ELR (cell line): ENCODE results near the gene TCFL5.

Source experiments
- DNase-seq: peaks from one replicate; pipeline ENCODE4 v3.0.0-alpha.2; 2015; ENCODE audit warnings: low read depth

TCFL5 gene

DNA sequence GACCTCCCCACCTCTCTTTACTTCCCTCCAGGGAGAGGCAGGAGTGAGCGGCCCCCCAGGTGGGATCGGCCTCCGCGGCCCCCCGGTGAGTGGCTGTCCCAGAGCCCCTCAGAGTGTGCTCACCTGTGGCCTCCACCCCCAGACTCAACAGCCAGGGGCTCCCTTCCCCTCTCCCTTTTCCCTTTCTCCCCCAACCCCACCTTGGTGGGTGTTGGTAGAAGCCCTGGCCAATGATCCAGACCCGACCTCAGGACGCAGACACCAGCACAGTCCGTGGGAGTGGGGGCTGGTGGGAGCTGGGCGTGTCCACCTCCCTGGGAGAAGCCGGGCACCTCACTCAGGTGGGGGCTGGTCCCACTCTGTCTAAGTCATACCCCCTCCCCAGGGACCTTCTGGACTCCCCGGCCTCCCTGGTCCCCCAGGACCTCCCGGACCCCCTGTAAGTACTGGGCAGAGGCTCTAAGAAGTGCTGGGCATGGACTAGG is 39.9 kb downstream of the TCFL5 start:
- no peak for DNase-seq

- DNase-seq, result no peak
Observed at GRCh38 chr20:62820962-62821725, 40.5 kb downstream of the TCFL5 start.

DNA sequence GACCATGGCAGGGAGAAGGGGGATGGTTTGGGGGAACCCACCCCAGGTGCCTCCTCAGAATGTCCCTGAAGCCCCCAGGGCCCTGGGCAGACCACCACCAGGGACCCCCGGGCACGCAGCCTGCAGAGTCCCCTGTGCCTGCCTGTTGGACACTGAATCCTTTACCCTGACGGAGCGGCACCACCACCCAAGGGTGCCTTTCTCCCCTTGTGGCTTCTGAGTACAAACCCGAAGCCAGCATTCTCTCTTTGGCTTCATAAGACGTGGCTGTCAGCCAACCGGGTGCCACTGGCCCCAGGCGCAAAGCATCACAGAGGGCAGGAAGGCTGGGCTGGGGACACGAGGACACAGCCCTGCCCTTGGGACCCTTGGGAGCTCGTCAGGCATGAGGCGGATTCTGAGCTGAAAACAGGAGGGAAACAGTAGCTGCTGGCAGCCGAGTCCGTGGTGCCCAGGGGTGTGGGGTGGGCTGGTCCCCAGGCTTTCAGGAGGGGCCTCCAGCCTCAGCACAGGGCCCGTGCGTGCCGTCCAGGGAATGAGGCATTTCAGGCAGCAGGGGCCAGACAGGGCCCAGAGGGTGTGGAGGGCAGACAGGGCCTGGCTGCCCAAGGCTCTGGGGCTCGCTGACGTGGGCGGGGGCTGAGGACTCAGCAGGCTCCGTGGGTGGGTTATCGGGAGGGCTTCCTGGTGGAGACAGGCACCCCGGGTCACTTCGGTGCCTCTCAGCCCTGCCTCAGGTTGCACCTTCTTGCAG is 41.2 kb downstream of the TCFL5 start:
- DNase-seq, result no peak

GRCh38 chr20:62819494-62820174 is 42.0 kb downstream of the TCFL5 start:
- peak; percentile 85 for DNase-seq

GRCh38 chr20:62818592-62819493 is 42.8 kb downstream of the TCFL5 start:
- peak; percentile 46 for DNase-seq

DNA sequence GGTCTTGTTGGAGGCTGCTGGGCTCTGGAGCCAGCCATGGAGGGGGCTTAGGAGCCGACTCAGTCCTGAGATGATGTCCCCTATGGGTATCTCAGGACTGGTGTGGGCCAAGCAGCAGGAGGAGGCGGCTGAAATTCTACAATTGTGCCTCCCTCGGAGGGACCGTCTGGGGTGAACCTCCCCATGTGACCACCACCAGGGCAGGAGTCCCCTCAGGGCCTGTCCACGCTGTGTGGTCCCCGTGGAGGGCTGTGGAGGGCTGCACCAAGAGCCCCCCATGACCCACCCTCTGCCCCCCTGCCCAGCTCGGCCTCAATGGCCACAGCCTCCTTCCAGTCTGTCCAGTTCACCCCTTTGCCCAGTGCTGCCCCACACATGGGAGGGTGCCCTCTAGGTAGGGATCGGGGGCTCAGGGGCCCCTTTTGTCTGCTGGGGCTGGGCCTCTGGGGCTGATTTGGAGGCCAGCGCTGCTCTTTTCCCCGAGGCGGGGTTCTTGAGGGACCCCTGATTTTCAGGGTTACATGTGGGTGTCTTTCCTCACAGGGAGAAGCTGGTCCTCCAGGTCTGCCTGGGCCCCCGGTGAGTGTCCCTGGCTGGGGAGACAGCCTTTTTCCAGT is 43.5 kb downstream of the TCFL5 start:
- DNase-seq, result no peak

DNA sequence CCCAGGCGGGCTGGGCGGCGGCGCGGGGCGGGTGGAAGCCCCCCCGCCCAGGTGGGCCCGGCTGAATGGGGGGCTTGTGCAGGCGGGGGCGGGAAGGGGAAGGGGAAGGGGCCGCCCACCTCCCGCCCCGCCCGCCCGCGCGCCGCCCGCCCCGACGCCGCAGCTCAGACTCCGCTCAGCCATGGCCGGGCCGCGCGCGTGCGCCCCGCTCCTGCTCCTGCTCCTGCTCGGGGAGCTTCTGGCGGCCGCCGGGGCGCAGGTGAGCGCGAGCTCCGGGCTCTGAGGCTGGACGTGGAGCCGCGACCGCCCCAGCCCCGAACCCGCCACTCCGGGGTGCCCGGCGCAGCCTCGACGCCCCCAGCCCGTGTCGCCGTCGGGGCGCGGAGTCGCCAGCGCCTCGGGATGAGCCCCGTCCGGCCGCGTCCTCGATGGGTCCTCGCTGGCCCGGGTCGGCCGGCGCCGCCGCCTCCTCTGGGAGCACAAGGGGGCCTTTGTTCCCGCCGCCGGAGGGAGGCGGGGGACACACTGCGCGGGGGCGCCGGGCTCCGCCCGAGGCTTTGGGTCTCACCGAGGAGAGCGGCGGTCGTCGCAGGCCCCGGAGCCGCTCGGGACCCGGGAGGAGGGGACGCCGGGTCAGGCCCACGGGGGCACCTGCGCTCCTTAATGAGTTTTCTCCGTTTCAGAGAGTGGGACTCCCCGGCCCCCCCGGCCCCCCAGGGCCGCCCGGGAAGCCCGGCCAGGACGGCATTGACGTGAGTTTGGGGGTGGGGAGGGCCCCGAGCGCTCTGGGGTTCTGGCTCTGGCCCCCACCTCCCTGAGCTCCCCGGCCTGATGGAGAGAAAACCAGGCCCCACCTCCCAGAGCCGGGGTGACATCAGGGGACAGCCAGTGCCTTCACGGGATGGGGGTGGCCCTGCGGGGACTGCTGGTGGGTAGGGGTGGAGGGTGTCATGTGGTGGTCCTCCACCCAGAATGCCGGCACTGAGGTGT is 44.4 kb downstream of the TCFL5 start, which contains the start of gene COL9A3:
COL9A3 (plus strand) TSS at position 167 of the 990 bp plus-strand sequence; CDS start at position 182, 15 bp downstream.
- DNase-seq, result no peak

- peak; percentile 41 for DNase-seq
Observed at GRCh38 chr20:62816031-62816883, 45.4 kb downstream of the TCFL5 start.

GRCh38 chr20:62815066-62815991 is 46.3 kb downstream of the TCFL5 start:
- DNase-seq, result peak; percentile 56

- DNase-seq, result no peak
Observed at GRCh38 chr20:62814709-62815065, 46.9 kb downstream of the TCFL5 start.

DNA sequence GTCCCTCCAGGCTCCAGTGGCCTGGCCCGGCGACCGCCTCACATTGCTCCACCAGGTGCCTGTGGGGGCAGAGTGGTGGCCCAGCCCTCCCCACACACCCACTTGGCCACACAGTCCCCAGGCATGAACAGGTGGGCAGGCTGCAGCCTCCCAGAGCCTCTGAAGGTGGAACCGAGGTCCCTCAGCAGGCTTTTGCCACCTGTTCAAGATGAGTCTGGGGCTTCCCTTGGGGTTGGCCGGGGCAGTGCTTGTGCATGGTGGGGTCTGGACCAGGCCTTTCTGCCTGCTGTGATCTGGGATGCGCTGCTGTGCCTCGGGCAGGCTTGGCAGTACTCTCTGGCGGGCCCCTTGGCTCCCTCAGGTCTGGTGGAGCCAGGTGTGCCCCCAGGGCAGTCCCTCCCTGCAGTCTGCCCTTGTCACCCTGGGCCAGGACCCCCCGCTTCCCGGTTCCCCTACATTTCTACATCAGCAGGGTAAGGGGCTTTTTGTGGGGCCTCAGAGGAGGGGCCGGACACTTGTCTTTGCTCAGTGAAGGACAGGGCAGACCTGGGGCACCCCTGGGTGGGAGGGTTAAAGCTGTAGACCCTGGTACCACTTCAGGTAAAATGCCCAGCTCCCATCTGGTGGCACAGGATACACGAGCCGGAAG is 47.4 kb downstream of the TCFL5 start:
- DNase-seq, result no peak

GRCh38 chr20:62813588-62813987 is 48.0 kb downstream of the TCFL5 start:
- no peak for DNase-seq

DNA sequence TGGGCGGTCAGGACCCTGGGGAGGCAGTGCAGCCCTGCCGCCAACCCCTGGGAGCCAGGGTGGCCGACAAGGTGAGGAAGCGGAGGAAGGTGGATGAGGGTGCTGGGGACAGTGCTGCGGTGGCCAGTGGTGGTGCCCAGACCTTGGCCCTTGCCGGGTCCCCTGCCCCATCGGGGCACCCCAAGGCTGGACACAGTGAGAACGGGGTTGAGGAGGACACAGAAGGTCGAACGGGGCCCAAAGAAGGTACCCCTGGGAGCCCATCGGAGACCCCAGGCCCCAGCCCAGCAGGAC is 48.8 kb downstream of the TCFL5 start:
- DNase-seq, result no peak

- no peak for DNase-seq
Observed at GRCh38 chr20:62812181-62812906, 49.3 kb downstream of the TCFL5 start.

GRCh38 chr20:62811720-62812119 is 49.9 kb downstream of the TCFL5 start:
- DNase-seq, result no peak

DNA sequence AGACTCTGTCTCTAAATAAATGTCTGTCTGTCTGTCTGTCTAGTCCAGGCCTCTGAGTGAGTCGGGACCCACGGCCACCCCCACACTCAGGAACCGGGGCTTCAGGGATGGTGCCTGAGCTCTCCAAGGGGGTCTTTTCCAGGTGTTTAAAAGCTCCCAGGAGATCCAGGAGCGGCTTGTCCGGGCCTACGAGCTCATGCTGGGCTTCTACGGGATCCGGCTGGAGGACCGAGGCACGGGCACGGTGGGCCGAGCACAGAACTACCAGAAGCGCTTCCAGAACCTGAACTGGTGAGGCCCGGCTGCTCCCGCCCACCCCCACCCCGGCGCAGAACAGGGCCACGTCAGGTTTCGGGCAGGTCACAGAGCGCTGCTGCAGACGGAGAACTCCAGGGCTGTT is 50.3 kb downstream of the TCFL5 start:
- DNase-seq, result no peak
